SIG-M5 treated with dmso at 0.1 percent for 504 hours (cell line): Measurements from ENCODE around the gene PCDHB3.
"Not testable (repeated sequence)": the region's sequence is repeated elsewhere in the genome, so short reads cannot be mapped to it uniquely, and the experiment has no call there.

Experiments used
- DNase-seq: peaks from one replicate; lab custom pipeline; 2025; ENCODE audit not compliant: unreplicated experiment; lab: John Stamatoyannopoulos, UW

Gene PCDHB3

DNA sequence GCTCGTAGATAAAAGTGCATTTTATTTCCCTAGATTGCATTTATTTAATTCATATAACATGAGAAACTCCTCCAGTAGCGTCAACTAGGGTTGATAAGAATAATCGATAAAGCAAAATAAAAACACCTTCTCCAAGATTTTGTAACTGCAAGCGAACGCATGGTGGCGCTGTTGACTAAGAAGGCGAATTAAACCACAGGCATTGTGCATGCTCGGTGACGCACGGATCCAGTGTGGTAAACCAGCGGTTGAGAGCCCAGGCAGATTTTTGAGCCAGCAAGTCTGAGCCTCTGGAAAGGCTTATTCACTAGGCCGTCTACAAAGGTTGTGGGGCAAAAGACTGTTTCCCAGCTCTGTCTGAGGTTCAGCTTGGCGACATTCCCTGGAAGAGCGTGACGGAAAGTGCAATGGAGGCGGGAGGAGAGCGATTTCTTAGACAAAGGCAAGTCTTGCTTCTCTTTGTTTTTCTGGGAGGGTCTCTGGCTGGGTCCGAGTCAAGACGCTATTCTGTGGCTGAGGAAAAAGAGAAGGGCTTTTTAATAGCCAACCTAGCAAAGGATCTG, at the start of gene PCDHB3:
TSS of gene PCDHB3 (plus strand) at position 231 of the 563 bp plus-strand sequence. CDS start at position 408, 177 bp downstream.
- peak; percentile 7 for DNase-seq

DNA sequence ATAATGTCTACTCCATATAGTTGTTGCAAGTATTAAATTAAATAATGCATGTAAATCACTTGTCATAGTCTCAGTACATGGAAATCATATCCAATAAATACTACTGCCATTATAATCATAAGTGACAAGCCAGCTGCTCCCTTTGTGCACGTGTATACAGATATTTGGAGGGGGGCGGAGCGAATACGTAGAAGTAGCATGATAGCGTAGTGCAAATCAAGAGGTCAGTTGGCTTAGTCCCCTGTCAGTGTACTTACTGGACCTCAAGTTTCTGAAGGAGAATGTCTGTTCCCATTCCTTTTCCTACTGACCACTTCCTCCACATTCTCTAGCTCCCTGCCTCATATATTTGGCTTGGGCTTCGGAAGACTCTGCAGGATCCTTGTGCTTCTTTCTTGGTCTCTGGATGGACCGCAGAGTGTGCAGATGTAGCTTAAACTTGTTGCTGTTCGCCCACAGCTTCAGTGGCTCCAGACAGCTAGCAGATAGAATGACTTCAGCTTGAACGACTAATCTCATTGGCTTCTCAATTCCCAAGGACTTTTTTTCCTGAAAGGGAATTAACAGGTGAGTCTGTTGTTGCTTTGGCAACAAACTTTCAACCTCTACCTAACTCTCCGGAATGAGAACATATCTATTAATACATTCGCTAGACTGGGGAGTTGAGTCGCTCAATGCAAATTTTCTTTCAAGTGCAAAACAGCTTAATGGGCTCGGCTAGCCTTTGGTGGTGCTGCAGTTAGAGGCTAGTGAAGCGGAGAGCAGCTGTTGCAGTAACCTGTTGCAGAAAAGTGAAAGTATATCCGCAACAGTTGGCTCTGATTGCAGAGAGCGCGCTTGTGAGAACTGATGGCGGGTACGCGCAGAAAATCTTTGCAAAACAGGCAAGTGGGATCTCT, 49.4 kb upstream of the PCDHB3 start, which contains the start of gene PCDHB1:
TSS of gene PCDHB1 (plus strand) at position 753 of the 899 bp plus-strand sequence. CDS start at position 850, 97 bp downstream.
- DNase-seq, result no peak

DNA sequence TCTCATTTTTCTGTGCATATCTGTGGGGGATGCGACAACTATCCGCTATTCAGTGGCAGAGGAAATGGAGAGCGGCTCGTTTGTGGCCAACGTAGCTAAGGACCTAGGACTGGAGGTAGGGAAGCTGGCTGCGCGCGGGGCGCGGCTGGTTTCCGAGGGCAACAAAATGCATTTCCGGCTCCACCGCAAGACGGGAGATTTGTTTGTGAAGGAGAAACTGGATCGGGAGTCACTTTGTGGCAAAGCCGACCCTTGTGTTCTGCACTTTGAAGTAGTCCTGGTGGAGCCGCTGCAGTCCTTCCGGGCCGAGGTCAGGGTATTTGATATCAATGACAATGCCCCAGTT, 48.8 kb upstream of the PCDHB3 start:
- DNase-seq, result no peak

DNA sequence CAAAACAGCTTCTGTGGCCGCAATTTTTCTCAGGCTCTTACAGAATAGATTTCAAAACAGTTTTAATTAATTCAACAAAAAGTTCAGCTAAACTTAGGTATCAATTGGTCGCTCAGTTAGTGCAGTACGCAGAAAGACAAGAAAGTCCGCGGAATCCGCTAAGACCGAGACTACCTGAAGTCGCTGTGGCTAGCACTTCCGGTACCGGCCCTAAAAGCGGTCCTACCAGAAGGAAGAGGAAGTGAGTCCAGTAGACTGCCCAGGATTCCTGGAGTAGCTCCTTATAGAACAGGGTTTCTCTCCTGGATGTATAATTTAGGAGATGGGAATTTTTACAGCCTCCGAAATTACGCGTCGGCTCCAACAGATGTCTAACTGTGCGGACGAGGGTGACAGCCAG, 22.4 kb upstream of the PCDHB3 start:
- no peak for DNase-seq

DNA sequence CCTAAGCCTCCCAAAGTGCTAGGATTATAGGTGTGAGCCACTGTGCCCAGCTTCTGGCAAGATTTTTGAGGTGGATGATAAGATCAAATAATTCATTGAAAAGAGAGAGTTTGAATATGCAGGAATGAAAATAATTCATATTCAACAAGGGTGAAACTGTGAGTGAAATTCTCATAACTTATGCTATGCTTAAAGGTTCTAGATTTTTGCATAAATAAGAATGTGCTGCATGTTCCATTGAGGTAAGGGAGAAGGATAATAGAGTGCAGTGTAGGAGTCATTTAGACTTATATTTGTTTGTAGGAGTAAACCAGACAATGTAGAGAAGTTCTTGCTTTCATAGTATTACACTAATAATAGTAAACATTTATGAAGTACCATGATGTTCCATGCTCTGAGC, 18.0 kb upstream of the PCDHB3 start:
- DNase-seq, result no peak

DNA sequence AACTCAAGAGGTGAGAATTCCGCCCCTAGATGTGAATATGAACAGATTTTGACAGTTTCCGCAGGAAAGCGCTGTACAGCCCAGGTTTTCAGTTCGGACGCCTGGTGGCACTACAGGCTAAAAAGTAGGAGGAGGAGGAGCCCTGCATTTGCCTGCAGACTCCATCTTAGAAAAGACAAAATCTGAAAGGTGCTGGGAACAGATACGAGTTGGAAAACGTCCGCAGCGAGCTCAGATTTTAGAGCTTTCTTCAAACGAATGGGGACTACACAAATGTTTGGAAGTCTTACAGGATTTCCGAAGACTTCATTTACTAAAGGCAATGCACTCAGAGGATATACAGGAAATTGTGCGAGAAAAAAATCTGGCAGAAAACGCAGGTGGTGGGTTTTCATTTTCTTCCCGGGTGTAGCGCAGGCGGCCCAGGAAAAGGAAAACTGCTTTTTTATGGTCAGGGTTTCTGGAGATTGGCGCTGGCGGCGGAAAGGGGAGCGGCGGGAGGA, 15.7 kb upstream of the PCDHB3 start:
- DNase-seq, result peak; percentile 26

DNA sequence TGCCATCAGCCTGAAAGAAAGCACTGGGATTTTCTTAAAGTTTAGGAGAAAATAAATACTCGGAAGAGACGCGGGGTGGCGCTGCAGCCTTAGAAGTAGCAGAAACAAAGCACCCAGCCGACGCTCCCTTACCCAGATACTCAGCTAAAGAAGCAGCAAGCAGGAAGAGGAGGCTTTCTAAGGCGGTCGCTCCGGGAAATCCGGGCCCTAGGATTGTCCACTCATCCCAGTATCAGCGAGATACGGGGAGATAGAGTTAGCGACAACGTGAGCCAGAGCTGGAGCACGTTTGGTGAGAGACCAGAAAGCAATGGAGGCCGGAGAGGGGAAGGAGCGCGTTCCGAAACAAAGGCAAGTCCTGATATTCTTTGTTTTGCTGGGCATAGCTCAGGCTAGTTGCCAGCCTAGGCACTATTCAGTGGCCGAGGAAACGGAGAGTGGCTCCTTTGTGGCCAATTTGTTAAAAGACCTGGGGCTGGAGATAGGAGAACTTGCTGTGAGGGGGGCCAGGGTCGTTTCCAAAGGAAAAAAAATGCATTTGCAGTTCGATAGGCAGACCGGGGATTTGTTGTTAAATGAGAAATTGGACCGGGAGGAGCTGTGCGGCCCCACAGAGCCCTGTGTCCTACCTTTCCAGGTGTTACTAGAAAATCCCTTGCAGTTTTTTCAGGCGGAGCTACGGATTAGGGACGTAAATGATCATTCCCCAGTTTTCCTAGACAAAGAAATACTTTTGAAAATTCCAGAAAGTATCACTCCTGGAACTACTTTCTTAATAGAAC, 5.6 kb upstream of the PCDHB3 start, which contains the start of gene PCDHB2:
TSS of gene PCDHB2 (plus strand) at position 135 of the 782 bp plus-strand sequence. CDS start at position 311, 176 bp downstream.
- DNase-seq, result peak; percentile 34

DNA sequence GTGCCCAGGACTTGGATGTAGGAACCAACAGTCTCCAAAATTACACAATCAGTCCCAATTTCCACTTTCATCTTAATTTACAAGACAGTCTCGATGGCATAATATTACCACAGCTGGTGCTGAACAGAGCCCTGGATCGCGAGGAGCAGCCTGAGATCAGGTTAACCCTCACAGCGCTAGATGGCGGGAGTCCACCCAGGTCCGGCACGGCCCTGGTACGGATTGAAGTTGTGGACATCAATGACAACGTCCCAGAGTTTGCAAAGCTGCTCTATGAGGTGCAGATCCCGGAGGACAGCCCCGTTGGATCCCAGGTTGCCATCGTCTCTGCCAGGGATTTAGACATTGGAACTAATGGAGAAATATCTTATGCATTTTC, 5.0 kb upstream of the PCDHB3 start:
- no peak for DNase-seq

DNA sequence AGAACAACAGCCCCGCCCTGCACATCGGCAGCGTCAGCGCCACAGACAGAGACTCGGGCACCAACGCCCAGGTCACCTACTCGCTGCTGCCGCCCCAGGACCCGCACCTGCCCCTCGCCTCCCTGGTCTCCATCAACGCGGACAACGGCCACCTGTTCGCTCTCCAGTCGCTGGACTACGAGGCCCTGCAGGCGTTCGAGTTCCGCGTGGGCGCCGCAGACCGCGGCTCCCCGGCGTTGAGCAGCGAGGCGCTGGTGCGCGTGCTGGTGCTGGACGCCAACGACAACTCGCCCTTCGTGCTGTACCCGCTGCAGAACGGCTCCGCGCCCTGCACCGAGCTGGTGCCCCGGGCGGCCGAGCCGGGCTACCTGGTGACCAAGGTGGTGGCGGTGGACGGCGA, 4.1 kb upstream of the PCDHB3 start:
- DNase-seq, result not testable (repeated sequence)

DNA sequence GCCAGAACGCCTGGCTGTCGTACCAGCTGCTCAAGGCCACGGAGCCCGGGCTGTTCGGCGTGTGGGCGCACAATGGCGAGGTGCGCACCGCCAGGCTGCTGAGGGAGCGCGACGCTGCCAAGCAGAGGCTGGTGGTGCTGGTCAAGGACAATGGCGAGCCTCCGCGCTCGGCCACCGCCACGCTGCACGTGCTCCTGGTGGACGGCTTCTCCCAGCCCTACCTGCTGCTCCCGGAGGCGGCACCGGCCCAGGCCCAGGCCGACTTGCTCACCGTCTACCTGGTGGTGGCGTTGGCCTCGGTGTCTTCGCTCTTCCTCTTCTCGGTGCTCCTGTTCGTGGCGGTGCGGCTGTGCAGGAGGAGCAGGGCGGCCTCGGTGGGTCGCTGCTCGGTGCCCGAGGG, 3.7 kb upstream of the PCDHB3 start:
- DNase-seq, result not testable (repeated sequence)

DNA sequence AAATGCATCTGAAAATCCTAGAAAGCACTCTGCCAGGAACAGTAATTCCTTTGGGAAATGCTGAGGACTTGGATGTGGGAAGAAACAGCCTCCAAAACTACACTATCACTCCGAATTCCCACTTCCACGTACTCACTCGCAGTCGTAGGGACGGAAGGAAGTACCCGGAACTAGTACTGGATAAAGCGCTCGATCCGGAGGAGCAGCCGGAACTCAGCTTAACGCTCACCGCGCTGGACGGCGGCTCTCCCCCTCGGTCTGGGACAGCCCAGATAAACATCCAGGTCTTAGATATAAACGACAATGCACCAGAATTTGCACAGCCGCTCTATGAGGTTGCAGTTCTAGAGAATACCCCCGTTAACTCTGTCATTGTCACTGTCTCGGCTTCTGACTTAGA, 786 bp downstream of the PCDHB3 start:
- no peak for DNase-seq

DNA sequence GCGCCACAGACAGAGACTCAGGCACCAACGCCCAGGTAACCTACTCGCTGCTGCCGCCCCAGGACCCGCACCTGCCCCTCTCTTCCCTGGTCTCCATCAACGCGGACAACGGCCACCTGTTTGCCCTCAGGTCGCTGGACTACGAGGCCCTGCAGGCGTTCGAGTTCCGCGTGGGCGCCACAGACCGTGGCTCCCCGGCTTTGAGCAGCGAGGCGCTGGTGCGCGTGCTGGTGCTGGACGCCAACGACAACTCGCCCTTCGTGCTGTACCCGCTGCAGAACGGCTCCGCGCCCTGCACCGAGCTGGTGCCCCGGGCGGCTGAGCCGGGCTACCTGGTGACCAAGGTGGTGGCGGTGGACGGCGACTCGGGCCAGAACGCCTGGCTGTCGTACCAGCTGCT, 1.8 kb downstream of the PCDHB3 start:
- DNase-seq, result not testable (repeated sequence)

DNA sequence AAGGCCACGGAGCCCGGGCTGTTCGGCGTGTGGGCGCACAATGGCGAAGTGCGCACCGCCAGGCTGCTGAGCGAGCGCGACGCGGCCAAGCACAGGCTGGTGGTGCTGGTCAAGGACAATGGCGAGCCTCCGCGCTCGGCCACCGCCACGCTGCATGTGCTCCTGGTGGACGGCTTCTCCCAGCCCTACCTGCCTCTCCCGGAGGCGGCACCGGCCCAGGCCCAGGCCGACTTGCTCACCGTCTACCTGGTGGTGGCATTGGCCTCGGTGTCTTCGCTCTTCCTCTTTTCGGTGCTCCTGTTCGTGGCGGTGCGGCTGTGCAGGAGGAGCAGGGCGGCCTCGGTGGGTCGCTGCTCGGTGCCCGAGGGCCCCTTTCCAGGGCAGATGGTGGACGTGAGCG, 2.2 kb downstream of the PCDHB3 start:
- DNase-seq, result not testable (repeated sequence)

DNA sequence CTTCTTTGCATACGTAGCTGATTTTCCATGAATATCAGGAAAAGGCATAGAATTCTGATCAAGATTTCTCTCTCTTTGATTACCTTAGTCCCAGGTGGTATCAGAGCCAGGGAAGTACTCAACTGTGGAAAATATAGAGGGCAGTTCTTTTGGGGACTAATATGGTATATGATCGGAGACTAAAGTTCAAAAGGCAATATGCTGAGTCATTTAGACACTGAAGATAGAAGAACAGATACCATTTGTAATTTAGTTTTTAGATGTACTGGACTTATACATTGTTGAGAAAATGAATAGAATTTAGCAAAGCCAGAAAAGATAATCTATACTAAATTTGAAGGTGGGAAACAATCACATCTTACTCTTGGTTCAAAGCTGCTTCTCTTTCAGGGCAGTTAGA, 5.1 kb downstream of the PCDHB3 start:
- no peak for DNase-seq

DNA sequence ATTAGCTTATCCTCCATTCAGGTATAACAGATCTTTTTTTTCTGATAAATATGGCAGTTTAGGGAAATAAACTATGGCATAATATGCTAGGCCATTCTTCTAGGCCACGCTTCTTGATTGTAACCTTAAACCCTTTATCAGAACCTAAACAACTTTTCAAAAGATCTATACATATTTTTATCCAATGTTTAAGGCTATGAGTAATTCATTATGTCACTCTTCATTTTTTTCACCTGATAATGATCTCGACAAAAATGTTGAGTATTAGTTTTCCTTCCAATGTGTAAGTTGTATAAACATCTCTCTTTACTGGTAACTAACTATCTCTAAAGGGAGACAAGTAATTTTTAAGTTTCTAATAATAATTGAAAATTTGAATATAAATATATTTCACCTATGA, 19.0 kb downstream of the PCDHB3 start:
- no peak for DNase-seq

DNA sequence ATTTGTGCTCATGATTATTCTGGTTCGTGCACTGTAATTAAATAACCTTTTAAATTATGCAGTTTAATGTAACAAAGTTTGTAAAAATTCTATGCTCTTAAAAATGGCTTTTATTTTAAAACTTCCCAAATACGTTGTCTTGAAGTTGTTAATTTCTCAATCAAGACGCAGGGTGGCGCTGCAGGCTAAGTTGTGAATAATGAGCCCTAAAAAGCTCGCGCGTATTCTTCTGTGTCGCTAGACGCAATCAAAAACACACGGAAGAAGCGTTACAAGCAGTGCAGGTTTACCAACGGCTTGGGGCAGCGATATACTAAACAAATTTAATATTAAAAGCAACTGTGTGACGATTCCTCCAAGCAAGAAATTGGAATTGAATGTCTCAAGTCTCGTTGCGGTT, 21.3 kb downstream of the PCDHB3 start, which contains the start of gene PCDHB4:
TSS of gene PCDHB4 (plus strand) at position 256 of the 400 bp plus-strand sequence. CDS start 181 bp downstream, outside the sequence.
- no peak for DNase-seq

DNA sequence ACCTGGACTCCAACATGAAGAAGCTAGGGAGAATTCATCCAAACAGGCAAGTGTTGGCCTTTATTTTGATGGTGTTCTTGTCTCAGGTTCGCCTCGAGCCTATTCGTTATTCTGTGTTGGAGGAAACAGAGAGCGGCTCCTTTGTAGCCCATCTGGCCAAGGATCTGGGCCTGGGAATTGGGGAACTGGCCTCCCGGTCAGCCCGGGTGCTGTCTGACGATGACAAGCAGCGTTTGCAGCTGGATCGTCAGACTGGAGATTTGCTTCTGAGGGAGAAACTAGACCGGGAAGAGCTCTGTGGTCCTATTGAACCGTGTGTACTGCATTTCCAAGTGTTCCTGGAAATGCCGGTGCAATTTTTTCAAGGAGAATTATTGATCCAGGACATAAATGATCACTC, 21.7 kb downstream of the PCDHB3 start:
- DNase-seq, result no peak

DNA sequence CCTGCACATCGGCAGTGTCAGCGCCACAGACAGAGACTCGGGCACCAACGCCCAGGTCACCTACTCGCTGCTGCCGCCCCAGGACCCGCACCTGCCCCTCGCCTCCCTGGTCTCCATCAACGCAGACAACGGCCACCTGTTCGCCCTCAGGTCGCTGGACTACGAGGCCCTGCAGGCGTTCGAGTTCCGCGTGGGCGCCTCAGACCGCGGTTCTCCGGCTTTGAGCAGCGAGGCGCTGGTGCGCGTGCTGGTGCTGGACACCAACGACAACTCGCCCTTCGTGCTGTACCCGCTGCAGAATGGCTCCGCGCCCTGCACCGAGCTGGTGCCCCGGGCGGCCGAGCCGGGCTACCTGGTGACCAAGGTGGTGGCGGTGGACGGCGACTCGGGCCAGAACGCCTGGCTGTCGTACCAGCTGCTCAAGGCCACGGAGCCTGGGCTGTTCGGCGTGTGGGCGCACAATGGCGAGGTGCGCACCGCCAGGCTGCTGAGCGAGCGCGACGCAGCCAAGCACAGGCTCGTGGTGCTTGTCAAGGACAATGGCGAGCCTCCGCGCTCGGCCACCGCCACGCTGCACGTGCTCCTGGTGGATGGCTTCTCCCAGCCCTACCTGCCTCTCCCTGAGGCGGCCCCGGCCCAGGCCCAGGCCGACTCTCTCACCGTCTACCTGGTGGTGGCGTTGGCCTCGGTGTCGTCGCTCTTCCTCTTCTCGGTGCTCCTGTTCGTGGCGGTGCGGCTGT, 23.3 kb downstream of the PCDHB3 start:
- DNase-seq, result not testable (repeated sequence)

DNA sequence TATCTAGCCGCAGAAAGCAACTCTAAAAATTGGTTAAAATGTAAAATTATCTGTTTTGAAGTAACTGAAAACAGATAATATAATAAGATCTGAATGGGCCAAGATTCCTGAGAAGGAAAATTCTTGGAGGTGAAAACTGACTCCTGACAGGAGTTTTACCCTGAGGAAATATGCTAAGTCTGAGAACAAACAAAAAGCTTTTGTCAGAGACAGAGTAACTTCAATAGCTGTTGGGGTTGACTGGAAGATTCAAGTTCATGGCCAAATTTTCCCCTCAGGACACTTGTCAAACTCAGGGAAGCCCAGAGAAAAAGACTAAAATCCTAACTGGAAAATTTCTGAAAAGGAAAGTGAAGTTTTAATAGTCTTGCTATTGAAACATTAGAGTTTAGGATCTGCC, 27.0 kb downstream of the PCDHB3 start:
- no peak for DNase-seq

DNA sequence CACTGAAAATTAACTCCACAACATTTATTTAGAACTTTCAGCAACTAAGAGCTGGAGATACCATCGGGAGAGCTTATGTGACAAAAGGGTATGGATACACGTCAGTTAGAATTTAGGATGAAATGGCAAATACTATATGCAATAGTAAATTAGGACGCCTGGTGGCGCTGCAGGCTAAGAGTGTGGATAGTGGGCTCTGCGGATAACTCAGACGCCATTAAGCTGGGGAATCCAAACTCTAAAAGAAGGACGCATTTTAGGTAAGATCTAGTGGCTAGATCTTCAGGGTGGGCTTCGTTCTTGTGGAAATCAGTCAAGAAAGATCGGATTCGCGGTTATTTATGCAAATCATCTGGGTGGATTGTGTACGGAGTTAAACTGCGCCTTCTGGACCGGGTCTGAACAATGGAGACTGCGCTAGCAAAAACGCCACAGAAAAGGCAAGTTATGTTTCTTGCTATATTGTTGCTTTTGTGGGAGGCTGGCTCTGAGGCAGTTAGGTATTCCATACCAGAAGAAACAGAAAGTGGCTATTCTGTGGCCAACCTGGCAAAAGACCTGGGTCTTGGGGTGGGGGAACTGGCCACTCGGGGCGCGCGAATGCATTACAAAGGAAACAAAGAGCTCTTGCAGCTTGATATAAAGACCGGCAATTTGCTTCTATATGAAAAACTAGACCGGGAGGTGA, 34.9 kb downstream of the PCDHB3 start, which contains the start of gene PCDHB5:
TSS of gene PCDHB5 (plus strand) at position 177 of the 688 bp plus-strand sequence. CDS start at position 406, 229 bp downstream.
- no peak for DNase-seq
